ENCODE results near the gene KCTD2.

The KCTD2 gene

DNA sequence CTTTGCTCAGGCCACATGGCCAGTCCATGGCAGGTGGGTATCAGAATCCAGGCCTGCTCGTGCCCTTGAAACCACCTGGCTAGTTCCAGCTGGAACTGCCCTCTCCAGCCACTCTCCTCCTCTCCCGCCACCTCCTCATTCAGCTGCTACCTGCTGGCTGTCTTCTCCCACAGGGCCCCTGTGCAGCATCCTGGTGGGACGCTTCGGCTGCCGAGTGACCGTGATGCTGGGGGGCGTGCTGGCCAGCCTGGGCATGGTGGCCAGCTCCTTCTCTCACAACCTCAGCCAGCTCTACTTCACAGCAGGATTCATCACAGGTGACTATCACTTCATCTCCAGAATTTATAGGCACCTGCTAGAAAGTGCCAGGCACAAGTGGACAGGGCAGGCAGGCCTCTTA lies 50.8 kb downstream of the KCTD2 start:
- DNase-seq (ENCODE audit: low read depth, low spot score) = no peak

DNA sequence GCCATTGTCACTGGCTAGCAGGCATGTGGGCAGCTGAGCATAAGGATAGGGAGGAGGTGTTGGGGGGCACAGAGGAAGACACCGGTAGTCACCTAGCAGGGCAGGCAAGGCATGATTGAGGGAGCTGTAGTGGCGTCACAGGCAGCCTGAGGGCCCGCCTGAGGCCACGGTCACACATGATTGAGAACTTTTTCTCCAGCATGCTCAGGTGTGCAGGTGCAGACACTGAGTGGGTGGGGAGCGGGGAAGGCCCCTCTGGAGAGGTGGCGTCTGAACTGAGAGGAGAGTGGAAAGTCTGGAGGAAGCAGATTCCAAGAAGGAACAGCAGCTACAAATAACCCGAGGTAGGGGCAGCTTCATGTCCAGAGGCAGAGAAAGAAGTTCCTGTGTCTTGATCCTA lies 51.8 kb downstream of the KCTD2 start:
- DNase-seq (ENCODE audit: low read depth, low spot score) = no peak

DNA sequence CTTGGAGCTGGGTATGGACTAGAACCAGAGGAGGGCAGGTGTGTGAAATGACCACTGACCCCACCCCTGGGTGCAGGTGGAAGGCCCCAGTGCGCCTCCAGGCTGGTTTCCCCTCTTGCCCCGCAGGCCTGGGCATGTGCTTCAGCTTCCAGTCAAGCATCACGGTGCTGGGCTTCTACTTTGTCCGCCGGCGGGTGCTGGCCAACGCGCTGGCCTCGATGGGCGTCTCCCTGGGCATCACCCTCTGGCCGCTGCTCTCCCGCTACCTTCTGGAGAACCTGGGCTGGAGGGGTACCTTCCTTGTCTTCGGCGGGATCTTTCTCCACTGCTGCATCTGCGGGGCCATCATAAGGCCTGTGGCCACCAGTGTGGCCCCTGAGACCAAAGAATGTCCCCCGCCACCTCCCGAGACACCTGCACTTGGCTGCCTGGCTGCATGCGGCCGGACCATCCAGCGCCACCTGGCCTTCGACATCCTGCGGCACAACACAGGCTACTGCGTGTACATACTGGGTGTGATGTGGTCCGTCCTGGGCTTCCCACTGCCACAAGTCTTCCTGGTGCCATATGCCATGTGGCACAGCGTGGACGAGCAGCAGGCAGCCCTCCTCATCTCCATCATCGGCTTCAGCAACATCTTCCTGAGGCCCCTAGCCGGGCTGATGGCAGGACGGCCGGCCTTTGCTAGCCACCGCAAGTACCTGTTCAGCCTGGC lies 53.0 kb downstream of the KCTD2 start:
- no peak for DNase-seq (ENCODE audit: low read depth, low spot score)

DNA sequence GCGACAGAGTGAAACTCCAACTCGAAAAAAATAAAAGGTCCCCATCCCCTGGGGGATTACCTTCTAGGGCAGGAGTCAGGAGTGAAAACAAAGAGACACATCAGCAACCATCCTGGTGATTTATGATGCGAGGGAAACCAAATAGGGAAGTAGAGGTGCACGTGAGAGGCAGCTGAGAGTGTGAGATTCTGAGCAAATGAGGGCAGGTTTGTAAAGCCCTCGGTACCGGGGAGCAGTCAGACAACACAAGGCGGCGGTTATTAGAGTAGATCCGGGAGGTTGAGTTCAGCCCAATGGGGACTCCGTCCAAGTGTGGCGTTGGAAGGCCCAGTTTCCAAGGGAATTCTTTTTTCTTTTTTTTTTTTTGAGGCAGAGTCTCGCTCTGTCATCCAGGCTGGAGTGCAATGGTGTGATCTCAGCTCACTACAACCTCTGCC lies 55.4 kb downstream of the KCTD2 start:
- no peak for DNase-seq (ENCODE audit: low read depth, low spot score)

DNA sequence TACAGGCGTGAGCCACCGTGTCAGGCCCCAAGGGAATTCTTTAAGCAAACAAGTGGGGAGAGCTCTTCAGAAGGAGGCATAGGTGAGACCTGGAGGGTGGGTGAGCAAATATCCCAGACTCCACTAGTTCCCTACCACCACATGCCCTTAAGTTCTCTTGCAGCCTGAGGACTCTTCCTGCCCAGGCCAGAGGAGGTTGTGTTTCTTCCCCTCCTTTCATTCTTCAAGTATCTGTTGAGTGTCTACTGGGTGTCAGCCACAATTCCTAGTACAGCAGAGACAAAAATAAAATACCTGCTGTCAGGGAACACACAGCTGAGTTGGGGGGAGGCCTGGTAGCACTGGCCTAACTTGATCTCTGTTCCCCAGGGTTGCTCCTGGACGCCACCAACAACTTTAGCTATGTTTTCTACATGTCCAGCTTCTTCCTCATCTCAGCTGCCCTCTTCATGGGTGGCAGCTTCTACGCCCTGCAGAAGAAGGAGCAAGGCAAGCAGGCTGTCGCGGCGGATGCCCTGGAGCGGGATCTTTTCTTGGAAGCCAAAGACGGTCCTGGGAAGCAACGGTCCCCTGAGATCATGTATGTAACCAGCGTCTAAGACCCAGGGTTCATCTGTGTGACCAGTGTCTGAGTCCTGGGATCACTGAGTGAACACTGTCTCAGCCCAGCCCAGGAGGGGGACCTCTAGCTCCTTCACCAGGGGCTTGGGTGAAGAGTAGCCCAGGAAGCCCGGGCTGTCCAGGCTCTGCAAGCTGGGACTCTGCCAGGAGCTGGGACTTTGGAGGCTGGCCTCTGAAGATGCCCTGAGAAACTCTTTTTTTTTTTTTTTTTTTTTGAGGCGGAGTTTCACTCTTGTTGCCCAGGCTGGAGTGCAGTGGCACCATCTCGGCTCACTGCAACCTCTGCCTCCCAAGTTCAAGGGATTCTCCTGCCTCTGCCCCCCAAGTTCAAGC lies 56.9 kb downstream of the KCTD2 start:
- no peak for DNase-seq (ENCODE audit: low read depth, low spot score)

DNA sequence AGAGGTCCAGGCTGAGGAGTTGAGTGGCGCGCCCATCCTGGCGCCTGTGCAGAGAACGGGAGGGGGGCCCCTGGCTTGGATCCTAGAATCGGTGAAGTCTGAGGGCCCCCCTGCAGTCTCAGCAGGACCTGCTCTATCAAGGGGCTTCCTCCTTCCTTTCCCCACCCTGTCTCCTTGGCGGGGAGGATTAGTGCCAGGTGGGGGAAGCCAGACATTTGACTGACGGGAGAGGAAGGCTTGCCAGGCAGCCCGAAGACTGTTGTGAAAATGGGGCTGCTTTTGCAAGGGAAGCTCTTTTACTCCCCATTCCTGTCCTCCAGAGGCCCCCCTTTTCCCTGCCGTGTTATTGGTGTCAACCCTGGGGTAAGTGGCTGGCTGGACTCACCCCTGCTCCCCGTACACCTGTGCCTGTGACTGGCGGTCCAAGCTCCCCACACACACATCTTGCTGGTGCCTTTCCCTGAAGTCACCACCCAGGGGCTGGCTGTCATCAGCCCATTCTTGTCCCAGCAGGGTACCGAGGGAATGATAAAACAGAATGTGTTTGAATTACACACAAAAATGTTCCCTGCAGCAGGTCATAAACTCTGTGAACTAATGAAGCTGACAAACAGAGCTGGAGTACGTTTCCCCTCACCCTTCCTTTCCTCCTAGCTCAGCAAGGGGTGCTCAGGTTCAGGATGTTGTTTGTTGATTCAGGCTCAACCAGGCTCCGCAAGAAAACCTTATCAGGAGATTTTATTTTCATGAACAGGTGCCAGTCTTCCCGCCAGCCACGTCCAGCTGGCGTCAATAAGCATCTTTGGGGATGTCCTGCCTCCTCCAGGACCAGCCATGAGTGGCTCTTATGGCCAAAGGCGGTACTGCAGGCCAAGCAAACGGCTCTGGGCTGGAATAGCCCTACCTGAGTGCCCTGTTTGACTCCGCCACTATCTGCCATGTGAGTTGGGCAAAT lies 58.4 kb downstream of the KCTD2 start:
- DNase-seq (ENCODE audit: low read depth, low spot score) = no peak

DNA sequence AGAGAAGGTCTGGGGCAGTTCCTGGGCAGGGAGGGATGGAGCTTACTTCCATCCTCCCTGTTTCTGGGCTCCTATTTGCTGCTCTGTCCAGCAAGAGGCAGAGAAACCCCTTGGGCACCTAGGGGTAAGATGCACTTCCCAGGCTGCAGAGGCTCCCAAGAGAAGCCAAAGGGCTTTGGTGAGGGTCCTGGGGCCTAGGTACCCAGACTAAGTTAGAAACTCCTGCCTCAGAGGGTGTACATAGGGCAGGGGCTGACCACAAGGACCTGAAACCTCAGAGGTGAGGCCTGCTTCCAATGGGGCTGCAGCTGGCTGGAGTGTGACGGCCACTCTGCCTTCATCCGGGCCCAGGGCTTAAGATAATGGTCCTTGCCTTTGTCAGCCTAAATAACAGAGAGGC lies 61.2 kb downstream of the KCTD2 start:
- DNase-seq (ENCODE audit: low read depth, low spot score) = no peak

DNA sequence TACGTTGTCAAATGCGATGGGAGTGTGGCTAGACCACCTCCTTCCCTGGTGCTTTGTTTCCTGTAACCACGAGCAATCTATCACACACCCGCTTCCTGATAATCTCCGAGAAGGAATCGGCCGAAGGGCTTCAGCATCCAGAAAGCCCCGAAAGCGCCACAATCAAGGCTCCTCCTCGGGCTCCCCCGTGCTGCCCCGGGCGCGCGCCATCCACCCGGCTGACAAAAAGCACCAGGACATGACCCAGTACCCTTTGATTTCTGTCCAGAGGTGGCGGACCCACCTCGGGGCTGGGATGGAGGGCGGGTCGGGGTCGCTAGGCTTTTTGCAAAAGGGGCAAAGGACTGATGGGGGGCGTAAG lies 62.0 kb downstream of the KCTD2 start:
- no peak for DNase-seq (ENCODE audit: low read depth, low spot score)

DNA sequence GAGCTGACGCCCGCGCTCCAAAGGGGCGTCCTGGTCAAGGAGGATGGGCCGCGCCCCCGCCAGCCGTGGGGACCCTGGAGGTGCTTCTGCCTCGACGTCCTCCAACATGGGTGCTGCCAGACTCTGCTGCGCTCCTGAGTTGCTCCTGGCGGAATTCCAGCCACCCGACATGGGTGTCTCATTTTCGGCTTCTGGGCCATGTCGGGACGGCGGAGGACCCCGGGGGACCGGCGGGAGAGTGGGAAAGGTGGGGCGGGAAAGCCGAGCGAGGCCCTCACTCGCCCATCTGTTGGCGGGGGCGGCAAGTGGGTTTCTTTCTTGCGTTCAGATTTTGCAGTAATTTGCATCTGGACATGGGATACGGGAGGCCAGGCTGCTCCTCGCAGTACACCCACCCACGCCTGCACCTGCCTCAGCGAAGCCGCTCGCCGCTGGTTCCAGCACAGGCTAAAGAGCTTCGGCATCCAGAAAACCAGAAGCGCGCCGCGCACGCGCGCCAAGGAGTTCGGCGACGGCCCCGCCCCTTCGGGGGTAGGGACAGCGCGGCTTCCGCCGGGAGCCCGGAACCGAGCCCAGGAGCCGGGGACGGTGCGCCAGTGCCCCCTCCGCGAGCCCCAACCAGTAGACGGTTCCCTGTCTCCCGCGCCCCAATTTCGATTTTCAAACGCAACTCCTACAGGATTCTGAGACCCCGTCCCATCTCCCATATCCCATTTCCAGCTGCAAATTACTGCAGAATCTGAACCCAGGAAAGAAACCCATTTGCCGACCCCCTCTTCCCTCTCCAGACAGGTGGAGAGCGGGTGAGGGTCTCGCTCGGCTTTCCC lies 62.6 kb downstream of the KCTD2 start, which contains the start of gene ARMC7:
Gene ARMC7, plus strand, starts transcription at position 563 of the 827 bp plus-strand sequence. CDS start 320 bp downstream, outside the sequence.
- DNase-seq (ENCODE audit: low read depth, low spot score) = no peak

DNA sequence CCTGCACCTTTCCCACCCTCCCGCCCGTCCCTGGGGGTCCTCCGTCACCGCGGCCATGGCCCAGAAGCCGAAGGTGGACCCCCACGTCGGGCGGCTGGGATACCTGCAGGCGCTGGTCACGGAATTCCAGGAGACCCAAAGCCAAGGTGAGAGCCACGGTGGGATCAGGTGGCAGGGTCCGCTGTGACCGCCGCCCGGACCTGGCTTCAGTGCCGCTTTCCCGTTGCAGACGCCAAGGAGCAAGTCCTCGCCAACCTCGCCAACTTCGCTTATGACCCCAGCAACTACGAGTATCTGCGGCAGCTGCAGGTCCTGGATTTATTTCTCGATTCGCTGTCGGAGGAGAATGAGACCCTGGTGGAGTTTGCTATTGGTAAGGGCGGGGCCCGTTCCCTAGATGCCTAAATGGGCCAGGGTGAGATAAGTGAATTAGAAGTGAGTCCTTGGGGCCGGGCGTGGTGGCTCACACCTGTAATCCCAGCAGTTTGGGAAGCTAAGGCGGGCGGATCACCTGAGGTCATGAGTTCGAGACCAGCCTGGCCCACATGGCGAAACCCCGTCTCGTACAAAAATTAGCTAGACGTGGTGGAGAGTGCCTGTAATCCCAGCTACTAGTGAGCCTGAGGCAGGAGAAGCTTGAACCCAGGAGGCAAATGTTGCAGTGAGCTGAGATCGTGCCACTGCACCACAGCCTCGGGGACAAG lies 63.4 kb downstream of the KCTD2 start:
- no peak for DNase-seq (ENCODE audit: low read depth, low spot score)

DNA sequence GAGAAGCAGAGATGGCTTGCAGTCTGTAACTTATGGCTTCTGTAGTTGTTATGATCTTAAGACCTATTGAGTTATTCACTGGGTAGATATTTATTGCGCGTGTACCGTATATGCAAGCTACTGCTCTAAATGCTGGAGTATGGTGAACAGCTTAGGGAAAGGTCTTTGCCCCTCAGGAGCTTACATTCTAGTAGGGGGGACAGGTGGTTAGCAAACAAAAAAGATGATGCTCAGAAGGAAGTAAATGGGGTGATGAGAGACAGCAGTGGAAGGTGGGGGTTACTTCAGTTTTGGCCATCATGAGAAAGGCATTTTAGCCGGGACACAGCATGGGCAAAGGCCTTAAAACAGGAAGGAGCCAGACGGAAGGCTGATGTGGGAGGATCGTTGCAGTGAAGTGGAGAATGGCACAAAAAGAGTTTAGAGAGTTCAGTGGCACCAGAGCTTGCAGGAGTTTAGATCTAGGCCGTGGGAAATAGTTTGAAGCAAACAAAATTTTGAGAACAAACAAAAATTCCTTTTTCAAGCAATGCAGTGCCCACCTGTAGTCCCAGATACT lies 64.8 kb downstream of the KCTD2 start:
- DNase-seq (ENCODE audit: low read depth, low spot score) = no peak

DNA sequence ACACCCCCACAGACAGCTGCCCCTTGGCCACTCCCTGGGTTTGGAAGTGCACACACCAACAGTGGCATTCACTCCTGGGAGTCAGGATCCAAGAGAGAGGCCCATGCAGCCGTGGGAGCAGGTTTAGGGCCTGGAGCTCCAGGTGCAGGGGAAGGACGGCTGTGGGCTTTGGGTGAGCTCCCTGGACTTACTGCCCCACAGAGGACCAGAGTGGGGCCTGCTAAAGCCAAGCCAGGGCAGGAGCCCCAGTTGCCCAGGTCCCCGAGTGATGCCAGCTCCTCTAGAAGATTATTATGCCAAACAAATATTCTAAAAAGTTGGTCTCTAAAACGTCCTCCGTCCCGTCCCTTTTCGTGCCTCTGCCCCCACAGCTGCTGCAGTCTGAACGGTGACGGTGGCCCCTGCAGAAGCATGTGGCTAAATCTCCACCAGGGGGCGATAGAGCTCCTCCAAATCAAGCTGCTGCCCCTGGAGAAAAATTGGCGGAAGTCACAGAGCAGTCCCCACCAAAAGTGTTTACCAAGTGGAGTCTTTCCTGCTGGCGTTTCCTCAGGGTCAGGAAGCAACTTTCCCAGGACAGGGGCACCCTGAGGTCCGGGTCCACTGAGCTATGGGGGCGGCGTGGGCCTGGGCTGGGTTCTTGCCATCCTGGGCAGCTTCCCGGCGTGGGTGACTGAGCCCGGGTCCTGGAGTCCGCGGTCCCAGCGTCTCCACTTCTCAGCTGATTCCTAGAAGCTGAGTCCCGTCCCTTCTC lies 67.0 kb downstream of the KCTD2 start:
- DNase-seq (ENCODE audit: low read depth, low spot score) = no peak

DNA sequence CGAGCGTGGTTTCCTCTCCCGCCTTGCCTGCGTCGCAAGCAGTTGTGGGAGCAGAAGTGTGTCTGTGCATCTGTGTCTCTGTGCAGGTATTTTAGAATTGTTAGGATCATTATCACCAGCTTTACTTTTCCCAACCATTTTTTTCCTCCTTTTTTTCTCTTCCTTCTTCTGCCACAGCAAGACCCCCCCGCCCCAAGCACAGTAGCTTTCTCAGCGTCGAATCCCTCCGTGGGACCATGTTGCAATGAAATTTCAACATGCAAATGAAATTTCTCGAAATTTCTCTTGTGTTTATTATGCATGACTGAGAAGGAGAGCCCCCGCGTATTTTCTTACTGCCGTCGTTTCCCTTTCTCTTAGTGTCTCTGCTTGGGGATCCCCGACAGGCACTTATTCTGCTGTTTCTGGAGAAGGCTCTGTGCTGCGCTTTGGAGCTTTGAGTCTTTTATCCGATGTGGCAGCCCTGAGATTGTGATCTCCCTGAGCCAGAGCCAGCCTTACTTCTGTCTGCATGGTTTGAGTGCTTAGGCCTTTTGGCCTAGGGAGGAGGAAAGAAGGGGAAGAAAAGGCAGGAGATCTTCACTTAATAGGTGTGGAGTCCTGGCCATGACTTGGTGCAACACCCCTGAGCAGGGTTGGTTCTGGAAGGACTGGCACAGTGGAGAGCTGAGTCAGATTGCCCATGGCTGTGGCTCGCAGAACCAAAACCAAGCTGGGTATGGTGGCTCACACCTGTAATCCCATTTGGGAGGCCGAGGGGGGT lies 67.7 kb downstream of the KCTD2 start:
- no peak for DNase-seq (ENCODE audit: low read depth, low spot score)

Data from iPS DF 19.7 (cell line).